ENCODE data around the gene GSN. TPM values are rescaled to one million over a fixed set of nuclear protein-coding genes. Genes with fewer than 3 reads are reported as not detected.
A peak's percentile ranks its signal among the peaks of the same experiment; 100 is the strongest.

GSN gene
- 1 to 10 TPM; 3.2 to 8.0 TPM for total RNA-seq

- H3K4me1 Mint-ChIP-seq: peaks cover 16% of the 10 kb centered on the region
Measured at GRCh38 chr9:121267689-121268597, at the start of gene GSN. TSS of gene GSN (plus strand) at chr9:121268162. CDS start at chr9:121301972, 33,810 bp downstream.

GRCh38 chr9:121218357-121219027 lies 49.5 kb upstream of the GSN start:
- Mint-ChIP-seq H3K9me3 (ENCODE audit: low read depth) (no peaks in the 10 kb centered on the region), H3K27me3 (no peaks in the 10 kb centered on the region), H3K36me3 (peaks cover 9% of the 10 kb centered on the region), H3K27ac (no peak overlapping the region), H3K4me1 (peaks cover 23% of the 10 kb centered on the region), H3K4me3 (no peak overlapping the region)
- DNase-seq (no peak), ATAC-seq (no peak)
- CTCF ChIA-PET: no interaction called here

More at GRCh38 chr9:121267689-121268597, at the start of gene GSN:
- no peaks in the 10 kb centered on the region for H3K36me3 Mint-ChIP-seq
- peaks cover 13% of the 10 kb centered on the region for H3K27me3 Mint-ChIP-seq
- CTCF ChIA-PET: interaction anchor here (1.2 to 4.0 kb wide), 6 partner anchors 10 to 55 kb away, joined by 3 to 37 read pairs (median 6); no protein-coding TSS in a partner anchor
- peak within 1 kb of the TSS; percentile 60 for H3K4me3 Mint-ChIP-seq
- DNase-seq (peak; percentile 71), ATAC-seq (peak; percentile 91)
- no peaks in the 10 kb centered on the region for H3K9me3 Mint-ChIP-seq (ENCODE audit: low read depth)
- no peak within 1 kb of the TSS for H3K27ac Mint-ChIP-seq

DNA sequence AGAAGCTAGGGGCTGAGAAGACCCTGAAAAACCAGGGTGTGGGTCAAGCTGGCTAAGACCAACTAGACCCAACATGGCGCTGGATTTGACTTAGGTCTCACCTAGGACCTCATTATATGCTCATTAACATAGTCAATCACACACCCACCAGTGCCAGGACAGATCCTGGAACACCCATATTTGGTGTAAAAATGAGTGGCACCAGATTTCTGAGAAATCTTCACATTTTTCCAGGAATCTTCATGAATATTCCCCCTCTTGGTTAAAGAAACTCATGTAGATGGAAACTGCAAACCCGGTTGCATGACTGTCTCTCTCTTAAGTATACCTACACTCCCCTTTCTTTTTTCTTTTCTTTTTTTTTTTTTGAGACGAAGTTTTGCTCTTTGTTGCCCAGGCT lies 48.4 kb upstream of the GSN start:
- CTCF ChIA-PET: no interaction called here
- Mint-ChIP-seq H3K27ac (no peak overlapping the region), H3K27me3 (no peaks in the 10 kb centered on the region), H3K36me3 (peaks cover 9% of the 10 kb centered on the region), H3K4me3 (no peak overlapping the region), H3K9me3 (ENCODE audit: low read depth) (no peaks in the 10 kb centered on the region), H3K4me1 (peaks cover 23% of the 10 kb centered on the region)
- ATAC-seq (no peak), DNase-seq (no peak)

DNA sequence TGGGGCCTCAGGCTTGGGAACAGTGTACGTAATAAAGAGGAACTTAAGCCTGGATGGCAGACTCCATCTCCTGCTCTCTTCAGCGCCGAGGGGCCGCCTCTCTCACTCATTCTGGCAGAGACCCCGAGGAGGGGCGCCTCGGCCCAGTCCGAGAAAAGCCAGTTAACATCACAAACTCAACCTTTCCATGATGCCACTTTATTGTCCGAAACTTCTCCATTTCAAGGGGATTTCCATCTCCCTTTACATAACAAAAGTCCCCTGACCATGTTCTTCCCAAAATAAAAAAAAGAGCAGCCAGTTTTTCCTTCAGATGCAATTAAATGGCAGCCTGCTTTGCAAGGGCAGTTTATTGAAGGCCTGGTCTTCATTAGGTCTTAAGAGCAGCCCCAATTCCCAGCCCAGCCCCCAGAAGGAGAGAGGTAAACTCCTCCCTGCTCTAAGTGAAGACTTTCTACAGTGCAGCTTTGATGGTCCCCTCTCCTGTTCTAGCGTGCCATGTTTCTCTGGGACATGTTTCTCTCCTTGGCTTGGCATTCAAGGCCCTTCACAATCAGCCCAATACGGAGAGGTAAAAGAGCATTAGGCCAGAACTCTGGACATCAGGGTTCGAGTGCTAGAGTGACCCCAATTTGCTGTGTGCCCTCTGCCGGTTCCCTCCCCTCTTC lies 46.8 kb upstream of the GSN start:
- H3K36me3 Mint-ChIP-seq: peaks cover 8% of the 10 kb centered on the region
- no peaks in the 10 kb centered on the region for H3K27me3 Mint-ChIP-seq
- no peak overlapping the region for H3K27ac Mint-ChIP-seq
- CTCF ChIA-PET: interaction anchor here (3.2 kb wide), 1 partner anchor 8 kb away, joined by 22 read pairs; no protein-coding TSS in a partner anchor
- H3K9me3 Mint-ChIP-seq (ENCODE audit: low read depth): no peaks in the 10 kb centered on the region
- DNase-seq: no peak
- no peak for ATAC-seq
- H3K4me3 Mint-ChIP-seq: no peak overlapping the region
- peaks cover 21% of the 10 kb centered on the region for H3K4me1 Mint-ChIP-seq

DNA sequence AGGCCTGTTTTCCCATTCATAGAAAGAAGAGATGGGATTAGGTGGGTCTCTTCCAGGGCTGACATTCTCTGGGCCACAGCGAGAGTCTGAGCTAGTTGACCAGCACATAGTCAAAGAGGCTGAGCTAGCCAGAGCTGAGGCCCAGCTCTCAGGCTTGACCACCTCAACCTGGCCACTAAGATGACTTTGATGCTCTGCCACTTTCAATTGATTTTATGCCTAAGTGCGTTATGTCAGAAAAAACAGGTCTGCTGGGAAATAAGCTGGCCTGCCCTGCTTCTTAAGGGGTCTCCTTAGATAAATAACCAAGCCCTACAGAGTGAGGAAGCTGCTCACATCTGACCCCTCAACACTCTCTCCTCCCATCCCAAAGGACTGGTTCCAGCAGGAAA lies 46.3 kb upstream of the GSN start:
- H3K9me3 Mint-ChIP-seq (ENCODE audit: low read depth): no peaks in the 10 kb centered on the region
- peaks cover 17% of the 10 kb centered on the region for H3K4me1 Mint-ChIP-seq
- no peak for ATAC-seq
- no peaks in the 10 kb centered on the region for H3K27me3 Mint-ChIP-seq
- H3K27ac Mint-ChIP-seq: no peak overlapping the region
- CTCF ChIA-PET: interaction anchor here (3.2 kb wide), 1 partner anchor 9 kb away, joined by 22 read pairs; no protein-coding TSS in a partner anchor
- H3K4me3 Mint-ChIP-seq: no peak overlapping the region
- no peak for DNase-seq
- H3K36me3 Mint-ChIP-seq: peaks cover 4% of the 10 kb centered on the region

DNA sequence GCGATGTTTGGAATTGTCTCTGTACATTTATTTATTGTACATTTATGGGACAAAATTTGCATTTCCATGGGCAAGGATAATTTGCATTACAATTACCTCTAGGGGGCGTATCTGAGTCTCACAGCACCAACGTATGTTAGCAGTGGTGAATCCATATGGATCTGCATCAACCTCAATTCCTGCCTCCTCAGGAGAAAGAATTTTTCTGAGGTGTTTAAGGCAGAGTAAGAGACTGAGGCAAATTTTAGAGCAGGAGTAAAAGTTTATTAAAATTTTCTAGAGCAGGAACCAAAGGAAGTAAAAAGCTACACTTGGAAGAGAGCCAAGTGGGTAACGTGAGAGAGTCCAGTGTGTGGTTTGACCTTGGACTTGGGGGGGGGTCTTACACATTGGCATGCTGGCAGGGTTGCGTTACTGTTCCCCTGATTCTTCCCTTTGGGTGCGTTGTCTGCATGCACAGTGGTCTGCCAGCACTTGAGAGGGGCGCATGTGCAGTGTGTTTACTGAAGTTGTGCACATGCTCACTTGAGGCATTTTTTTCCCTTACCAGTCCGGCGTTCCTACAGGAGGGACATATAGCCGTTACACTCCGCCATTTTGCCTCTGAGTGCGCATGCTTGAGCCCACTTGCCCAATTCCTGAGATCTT lies 45.3 kb upstream of the GSN start:
- no peaks in the 10 kb centered on the region for H3K27me3 Mint-ChIP-seq
- no peaks in the 10 kb centered on the region for H3K9me3 Mint-ChIP-seq (ENCODE audit: low read depth)
- no peak for DNase-seq
- CTCF ChIA-PET: interaction anchor here (0.6 to 3.2 kb wide), 8 partner anchors 9 to 93 kb away, joined by 3 to 22 read pairs (median 3); no protein-coding TSS in a partner anchor
- H3K4me3 Mint-ChIP-seq: no peak overlapping the region
- no peak overlapping the region for H3K27ac Mint-ChIP-seq
- H3K36me3 Mint-ChIP-seq: peaks cover 4% of the 10 kb centered on the region
- no peak for ATAC-seq
- H3K4me1 Mint-ChIP-seq: peaks cover 17% of the 10 kb centered on the region

- DNase-seq: no peak
- H3K27me3 Mint-ChIP-seq: no peaks in the 10 kb centered on the region
- H3K4me3 Mint-ChIP-seq: no peak overlapping the region
- H3K36me3 Mint-ChIP-seq: peaks cover 2% of the 10 kb centered on the region
- no peak overlapping the region for H3K27ac Mint-ChIP-seq
- peaks cover 6% of the 10 kb centered on the region for H3K4me1 Mint-ChIP-seq
- no peak for ATAC-seq
- H3K9me3 Mint-ChIP-seq (ENCODE audit: low read depth): no peaks in the 10 kb centered on the region
- CTCF ChIA-PET: interaction anchor here (0.6 to 1.4 kb wide), 4 partner anchors 9 to 243 kb away, joined by 3 to 5 read pairs (median 4); no protein-coding TSS in a partner anchor
Measured at GRCh38 chr9:121225240-121225639, 42.7 kb upstream of the GSN start.

GRCh38 chr9:121226175-121226574 lies 41.8 kb upstream of the GSN start:
- CTCF ChIA-PET: interaction anchor here (0.9 to 2.4 kb wide), 4 partner anchors 13 to 93 kb away, joined by 4 to 16 read pairs (median 4); partner anchors contain the start of gene GSN

DNA sequence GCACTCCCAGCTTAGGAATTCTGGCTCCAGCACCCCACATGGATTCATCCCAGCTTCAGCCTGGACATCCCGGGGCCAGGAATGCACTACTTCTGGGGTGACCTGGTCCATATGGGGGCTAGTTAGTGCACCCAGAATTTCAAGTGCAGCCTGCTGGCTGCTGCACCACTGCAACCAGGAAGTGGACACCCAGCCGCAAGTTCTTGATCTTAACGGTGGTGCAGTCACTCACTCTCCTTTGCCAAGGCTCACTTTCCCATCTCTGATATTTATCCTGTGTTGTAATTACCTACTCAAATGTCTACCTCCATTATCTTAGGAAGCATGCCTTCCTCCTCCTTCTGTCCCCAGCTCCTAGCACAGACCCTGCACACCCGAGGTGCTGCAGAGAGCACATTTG lies 40.1 kb upstream of the GSN start:
- Mint-ChIP-seq H3K27ac (no peak overlapping the region), H3K4me1 (peaks cover 5% of the 10 kb centered on the region), H3K27me3 (no peaks in the 10 kb centered on the region), H3K36me3 (peaks cover 2% of the 10 kb centered on the region), H3K4me3 (no peak overlapping the region), H3K9me3 (ENCODE audit: low read depth) (no peaks in the 10 kb centered on the region)
- ATAC-seq: no peak
- DNase-seq: no peak
- CTCF ChIA-PET: interaction anchor here (2.4 kb wide), 1 partner anchor 15 kb away, joined by 16 read pairs; no protein-coding TSS in a partner anchor

More at GRCh38 chr9:121226175-121226574, 41.8 kb upstream of the GSN start:
- no peak overlapping the region for H3K27ac Mint-ChIP-seq
- ATAC-seq: no peak
- peaks cover 2% of the 10 kb centered on the region for H3K36me3 Mint-ChIP-seq
- no peaks in the 10 kb centered on the region for H3K27me3 Mint-ChIP-seq
- no peak overlapping the region for H3K4me3 Mint-ChIP-seq
- H3K4me1 Mint-ChIP-seq: peaks cover 5% of the 10 kb centered on the region
- H3K9me3 Mint-ChIP-seq (ENCODE audit: low read depth): no peaks in the 10 kb centered on the region
- no peak for DNase-seq

- H3K4me1 Mint-ChIP-seq: peaks cover 6% of the 10 kb centered on the region
- H3K36me3 Mint-ChIP-seq: peaks cover 2% of the 10 kb centered on the region
- no peaks in the 10 kb centered on the region for H3K9me3 Mint-ChIP-seq (ENCODE audit: low read depth)
- CTCF ChIA-PET: interaction anchor here (1.3 to 2.2 kb wide), 2 partner anchors 17 to 48 kb away, joined by 4 to 8 read pairs; no protein-coding TSS in a partner anchor
- no peak overlapping the region for H3K27ac Mint-ChIP-seq
- ATAC-seq (no peak), DNase-seq (no peak)
- no peaks in the 10 kb centered on the region for H3K27me3 Mint-ChIP-seq
- no peak overlapping the region for H3K4me3 Mint-ChIP-seq
Measured at GRCh38 chr9:121230256-121230655, 37.7 kb upstream of the GSN start.

DNA sequence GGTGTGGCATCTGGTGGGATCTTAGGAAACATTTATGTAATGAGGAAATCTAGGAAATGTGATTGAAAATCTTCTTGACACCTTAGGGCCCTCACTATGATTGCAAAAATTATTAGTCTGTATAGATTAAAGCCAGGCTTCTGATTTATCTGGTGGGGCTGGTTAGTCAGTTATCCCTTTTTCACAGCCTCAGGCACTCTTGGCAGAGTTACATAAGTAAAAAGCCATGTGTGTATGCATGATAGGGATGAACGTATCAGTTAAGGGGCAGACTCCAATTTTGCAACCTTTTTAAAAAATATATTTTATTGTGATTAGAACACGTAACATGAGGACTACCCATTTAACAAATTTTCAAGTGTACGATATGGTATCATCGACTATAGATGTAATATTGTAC lies 35.7 kb upstream of the GSN start:
- CTCF ChIA-PET: interaction anchor here (1.0 kb wide), 1 partner anchor 9 kb away, joined by 3 read pairs; no protein-coding TSS in a partner anchor
- H3K9me3 Mint-ChIP-seq (ENCODE audit: low read depth): no peaks in the 10 kb centered on the region
- H3K27me3 Mint-ChIP-seq: no peaks in the 10 kb centered on the region
- DNase-seq (no peak), ATAC-seq (no peak)
- no peak overlapping the region for H3K4me3 Mint-ChIP-seq
- H3K4me1 Mint-ChIP-seq: peaks cover 6% of the 10 kb centered on the region
- H3K27ac Mint-ChIP-seq: no peak overlapping the region
- peaks cover 2% of the 10 kb centered on the region for H3K36me3 Mint-ChIP-seq

DNA sequence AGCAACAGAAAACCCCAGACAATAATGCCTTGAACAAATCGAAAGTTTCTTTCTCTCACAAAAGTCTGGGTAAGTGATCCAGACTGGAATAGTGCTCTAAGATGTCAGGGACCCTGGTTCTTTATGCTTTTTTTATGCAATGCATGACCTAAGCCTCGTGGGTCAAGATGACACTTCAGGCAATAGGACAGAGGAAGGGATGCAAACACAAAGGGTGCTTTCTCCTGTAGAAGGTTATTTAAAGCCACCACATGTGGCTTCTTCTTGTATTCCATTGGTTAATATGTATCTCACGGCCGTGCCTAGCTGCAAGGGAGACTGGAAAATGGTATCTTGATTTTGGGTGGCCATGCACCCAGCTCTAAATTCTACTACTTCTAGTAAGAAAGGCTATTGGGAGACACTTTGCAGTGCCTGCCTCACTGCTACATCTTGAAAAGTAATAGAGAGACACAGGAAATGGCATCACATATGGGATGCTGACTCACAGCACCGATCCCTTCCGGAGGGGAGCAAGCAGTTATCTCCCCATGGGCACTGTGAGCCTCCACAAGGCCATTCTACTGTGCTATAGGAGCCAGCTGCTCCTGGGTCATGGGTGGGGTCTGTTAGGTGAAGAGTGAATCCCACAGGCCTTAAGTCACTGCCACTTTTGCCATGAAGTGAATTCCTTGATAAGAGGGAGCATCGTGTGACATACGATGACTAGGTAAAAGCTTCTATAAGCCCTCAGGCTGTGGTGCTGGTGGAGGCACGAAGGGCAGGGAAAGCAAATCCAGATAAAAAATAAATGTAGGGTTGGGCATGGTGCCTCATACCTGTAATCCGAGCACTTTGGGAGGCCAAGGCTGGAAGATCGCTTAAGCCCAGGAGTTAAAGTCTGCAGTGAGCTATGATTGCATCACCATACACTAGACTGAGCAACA lies 33.8 kb upstream of the GSN start:
- no peak for DNase-seq
- ATAC-seq: no peak
- Mint-ChIP-seq H3K36me3 (no peaks in the 10 kb centered on the region), H3K4me3 (no peak overlapping the region), H3K27me3 (no peaks in the 10 kb centered on the region), H3K27ac (no peak overlapping the region), H3K4me1 (peaks cover 1% of the 10 kb centered on the region), H3K9me3 (ENCODE audit: low read depth) (no peaks in the 10 kb centered on the region)
- CTCF ChIA-PET: interaction anchor here (0.7 to 2.1 kb wide), 5 partner anchors 10 to 22 kb away, joined by 3 to 5 read pairs (median 4); no protein-coding TSS in a partner anchor

Measured in activated CD8-positive, alpha-beta memory T cell treated with anti-CD3 and anti-CD28 coated beads, Interleukin-2, amount 10 ng/mL, durations not matched to agents 7 days and 5 days (primary cell).